Endothelial cell of umbilical vein (primary cell): ENCODE data around the gene SSH3. TPM values are rescaled to one million over a fixed set of nuclear protein-coding genes. Genes with fewer than 3 reads are reported as not detected.

Experiments
- BruUV-seq: library from RNA; stranded (reverse); fragments of 400-500 nt; replicated peaks from 2 replicates; lab custom pipeline; 2021; lab: Mats Ljungman, UMichigan
- CTCF ChIA-PET: fragments of 300-600, 350-600 bp; sonication (Branson Sonifier 250); formaldehyde crosslinking; loops from one replicate; lab custom pipeline; 2021; ENCODE audit warnings: antibody characterized with exemption, inconsistent platforms; lab: Charles Lee
- POLR2A ChIA-PET: fragments of 300-600, 350-600 bp; sonication (Branson Sonifier 250); formaldehyde crosslinking; loops from one replicate; lab custom pipeline; 2021; ENCODE audit warnings: antibody characterized with exemption, inconsistent platforms; lab: Charles Lee
- DNase-seq: peaks from one replicate; pipeline ENCODE4 v3.0.0-alpha.2; 2011; ENCODE audit warnings: low read depth, low spot score
- FAIRE-seq: peaks from 2 replicates; lab custom pipeline; 2011; peaks lifted over from hg19 to GRCh38; lab: Jason Lieb, UNC
- H2AFZ ChIP-seq: 2 replicates; pipeline ENCODE4 v1.6.0; 2012; ENCODE audit warnings: low read depth, low read length, control low read depth, inconsistent platforms
- H3K27ac ChIP-seq: 2 replicates; pipeline ENCODE4 v1.5.1; 2011; ENCODE audit warnings: low read depth, mild to moderate bottlenecking, control low read depth, low read length, moderate library complexity; ENCODE audit not compliant: insufficient read depth
- H3K27me3 ChIP-seq, 2 experiments: 2 replicates each; pipeline versions ENCODE4 v1.6.0 to v1.6.1; 2011; ENCODE audit warnings: low read length in 2 of 2, mixed read lengths in 1 of 2; ENCODE audit not compliant: control insufficient read depth in 2 of 2, insufficient read depth in 2 of 2
- H3K36me3 ChIP-seq, 2 experiments: 2 replicates in 1 of 2; 3 replicates in 1 of 2; pipeline ENCODE4 v1.5.1; 2011; ENCODE audit warnings: low read length in 2 of 2, mild to moderate bottlenecking in 1 of 2, moderate library complexity in 1 of 2; ENCODE audit not compliant: control insufficient read depth in 2 of 2, insufficient read depth in 2 of 2; ENCODE audit errors: extremely low read depth in 1 of 2
- H3K4me1 ChIP-seq: 3 replicates; pipeline ENCODE4 v1.5.1; 2011; ENCODE audit warnings: mild to moderate bottlenecking, low read length; ENCODE audit not compliant: control insufficient read depth, insufficient read depth; ENCODE audit errors: extremely low read depth
- H3K4me2 ChIP-seq: 2 replicates; pipeline ENCODE4 v1.6.1; 2011; ENCODE audit warnings: low read length, control low read depth, mixed read lengths; ENCODE audit not compliant: insufficient read depth
- H3K4me3 ChIP-seq, 3 experiments: fragments of 200-600 bp in 1 of 3; sonication (generic), shearing (Covaris generic) in 1 of 3; replicated peaks in 1 of 3; 2 replicates each; pipeline ENCODE4 v1.5.1; 2011 to 2016; ENCODE audit warnings: control low read depth in 3 of 3, low read length in 3 of 3, mild to moderate bottlenecking in 2 of 3, inconsistent platforms in 1 of 3, low read depth in 1 of 3, moderate library complexity in 1 of 3; ENCODE audit not compliant: insufficient read depth in 1 of 3
- H3K79me2 ChIP-seq: 2 replicates; pipeline ENCODE4 v1.6.0; 2012; ENCODE audit warnings: low read length, inconsistent platforms; ENCODE audit not compliant: control insufficient read depth, insufficient read depth
- H3K9ac ChIP-seq: replicated peaks from 2 replicates; pipeline ENCODE3; 2011; ENCODE audit warnings: low read length, control low read depth; ENCODE audit not compliant: insufficient read depth; ENCODE audit errors: extremely low read depth
- H3K9me1 ChIP-seq: replicated peaks from 3 replicates; pipeline ENCODE4 v1.6.0; 2011; ENCODE audit warnings: mild to moderate bottlenecking, low read length; ENCODE audit not compliant: control insufficient read depth, insufficient read depth; ENCODE audit errors: extremely low read depth
- H3K9me3 ChIP-seq: replicated peaks from 2 replicates; pipeline ENCODE4 v1.5.1; 2012; ENCODE audit warnings: low read length, inconsistent platforms; ENCODE audit not compliant: control insufficient read depth, insufficient read depth
- H4K20me1 ChIP-seq: replicated peaks from 2 replicates; pipeline ENCODE3; 2011; ENCODE audit warnings: mild to moderate bottlenecking, low read length; ENCODE audit not compliant: control insufficient read depth, insufficient read depth; ENCODE audit errors: extremely low read depth
- CTCF ChIP-seq, 2 donors: IDR thresholded peaks; 1 replicate in 1 of 2; 2 replicates in 1 of 2; pipeline ENCODE4 v1.5.1; 2011; ENCODE audit warnings: low read length in 2 of 2, mild to moderate bottlenecking in 2 of 2, moderate library complexity in 2 of 2, control low read depth in 1 of 2, inconsistent platforms in 1 of 2, low read depth in 1 of 2; ENCODE audit not compliant: insufficient read depth in 1 of 2; ENCODE audit errors: extremely low read depth in 1 of 2
- EZH2 ChIP-seq: IDR thresholded peaks from 2 replicates; pipeline ENCODE4 v1.6.1; 2012; ENCODE audit warnings: borderline replicate concordance, low read depth, mild to moderate bottlenecking, moderate library complexity, low read length, inconsistent platforms; ENCODE audit not compliant: severe bottlenecking
- FOS ChIP-seq: IDR thresholded peaks from 2 replicates; pipeline ENCODE4 v1.6.1; 2011; ENCODE audit warnings: mild to moderate bottlenecking, low read length, moderate library complexity, borderline replicate concordance; ENCODE audit not compliant: insufficient read depth
- GATA2 ChIP-seq: IDR thresholded peaks from 2 replicates; pipeline ENCODE4 v1.7.0; 2011; ENCODE audit warnings: low read depth, mild to moderate bottlenecking, moderate library complexity, mixed read lengths, low read length; ENCODE audit not compliant: insufficient read length, insufficient read depth
- JUN ChIP-seq: IDR thresholded peaks from 2 replicates; pipeline ENCODE4 v1.6.1; 2011; ENCODE audit warnings: borderline replicate concordance, low read depth; ENCODE audit not compliant: insufficient read length, insufficient read depth
- MAX ChIP-seq: IDR thresholded peaks from 2 replicates; pipeline ENCODE4 v1.6.1; 2011; ENCODE audit not compliant: insufficient read depth, insufficient read length
- MYC ChIP-seq: IDR thresholded peaks from one replicate; pipeline ENCODE4 v1.6.1; 2011; ENCODE audit warnings: mild to moderate bottlenecking, low read depth, low read length
- POLR2A ChIP-seq: IDR thresholded peaks from 2 replicates; pipeline ENCODE4 v1.6.1; 2012; ENCODE audit warnings: low read depth, mild to moderate bottlenecking, control low read depth, low read length
- POLR2AphosphoS5 ChIP-seq: IDR thresholded peaks from 2 replicates; pipeline ENCODE4 v1.6.1; 2012; ENCODE audit warnings: low read depth, mild to moderate bottlenecking, control low read depth, low read length, moderate library complexity; ENCODE audit not compliant: insufficient read depth
- dilution Hi-C: fragments of 300-500 bp; cut with MboI; formaldehyde crosslinking; loops from one replicate; pipeline ENCODE4 v1.15.0; 2019; ENCODE audit warnings: low sequenced_read_pairs; ENCODE audit not compliant: extremely low pct_ligation_motif_present
- intact Hi-C: fragments of 100-400 bp; cut with micrococcal nuclease; formaldehyde crosslinking; loops from one replicate; pipeline ENCODE4 v1.10.0; 2022
- polyA plus RNA-seq, 4 experiments: library from polyadenylated mRNA; depleted of rRNA in 3 of 4; stranded (reverse) in 3 of 4; unstranded in 1 of 4; fragments of >200 nt; gene quantifications; 2 replicates each; pipeline versions ENCODE4 v1.2.1 to v1.2.3, GENCODE V29; 2011 to 2012; ENCODE audit warnings: missing spikeins in 1 of 4
- total RNA-seq: library from RNA; stranded (reverse); gene quantifications from 2 replicates; pipeline ENCODE4 v1.2.3, GENCODE V29; 2021

The SSH3 gene
- total and polyA plus RNA-seq, 2 donors (not counting 3 experiments of a cell fraction or from before 2014, with no cell fraction given): 14.3 to 16.5 TPM

- intact Hi-C loops: no loop called here
- dilution Hi-C loops: no loop called here
- CTCF ChIA-PET: interaction anchor here (1.2 to 1.4 kb wide), 2 partner anchors 50 to 51 kb away, joined by 5 read pairs; no protein-coding TSS in a partner anchor
- no peaks in the 10 kb centered on the region for H3K9me1 ChIP-seq
- H3K4me3 ChIP-seq: no peak overlapping the region
- no peak overlapping the region for H2AFZ ChIP-seq
- TF ChIP-seq MYC: no peak
- H3K4me2 ChIP-seq: no peak overlapping the region
- DNase-seq (no peak), FAIRE-seq (no peak)
- POLR2A ChIA-PET: no interaction called here
- no peak overlapping the region for H3K9ac ChIP-seq
- BruUV-seq: no TSS peak
- H3K36me3 ChIP-seq: peaks cover 0 to 2% of the 10 kb centered on the region in 2 experiments
- H3K79me2 ChIP-seq: no peaks in the 10 kb centered on the region
- peaks cover 2% of the 10 kb centered on the region for H3K4me1 ChIP-seq
- no peaks in the 10 kb centered on the region for H3K9me3 ChIP-seq
- no peaks in the 10 kb centered on the region for H3K27me3 ChIP-seq
- no peak overlapping the region for H3K27ac ChIP-seq
- H4K20me1 ChIP-seq: no peaks in the 10 kb centered on the region
Observed at GRCh38 chr11:67313125-67313890, 10.0 kb downstream of the SSH3 start.

- POLR2A ChIA-PET: interaction anchor here (1.5 kb wide), 1 partner anchor 11 kb away, joined by 6 read pairs; the partner anchor contains the start of gene SSH3
- TF ChIP-seq EZH2 (no peak), POLR2AphosphoS5 (no peak), GATA2 (no peak), CTCF (IDR thresholded peaks at IDR 0.05; ENCODE audit: extremely low read depth in 1 of 2, insufficient read depth in 1 of 2, low read depth in 1 of 2, low read length in 2 of 2) (no peak), JUN (no peak), MAX (no peak), MYC (no peak), FOS (no peak), POLR2A (no peak)
- dilution Hi-C loops: no loop called here
Observed at GRCh38 chr11:67314218-67314617, 10.9 kb downstream of the SSH3 start.

More at GRCh38 chr11:67314218-67314617, 10.9 kb downstream of the SSH3 start:
- no peak overlapping the region for H3K27ac ChIP-seq
- H3K79me2 ChIP-seq: no peaks in the 10 kb centered on the region
- H3K4me3 ChIP-seq: no peak overlapping the region
- no peak overlapping the region for H3K9ac ChIP-seq
- H3K9me1 ChIP-seq: no peaks in the 10 kb centered on the region
- peaks cover 6% of the 10 kb centered on the region for H3K4me1 ChIP-seq
- BruUV-seq: no TSS peak
- no peak for FAIRE-seq
- CTCF ChIA-PET: interaction anchor here (1.1 to 1.7 kb wide), 4 partner anchors 25 to 60 kb away, joined by 3 to 5 read pairs (median 4); partner anchors contain the start of gene ANKRD13D
- no peaks in the 10 kb centered on the region for H3K9me3 ChIP-seq
- H3K27me3 ChIP-seq: no peaks in the 10 kb centered on the region
- H2AFZ ChIP-seq: no peak overlapping the region
- H3K36me3 ChIP-seq: peaks cover 0 to 2% of the 10 kb centered on the region in 2 experiments
- no peak for DNase-seq
- no peaks in the 10 kb centered on the region for H4K20me1 ChIP-seq
- intact Hi-C loops: no loop called here
- no peak overlapping the region for H3K4me2 ChIP-seq
